H1 (cell line): ENCODE data around the gene EXD3.
"Not testable (repeated sequence)": the region's sequence is repeated elsewhere in the genome, so short reads cannot be mapped to it uniquely, and the experiment has no call there.

Source experiments
- BACH1 ChIP-seq: IDR thresholded peaks from 2 replicates; pipeline ENCODE4 v1.6.1; 2012; ENCODE audit warnings: low read length, improper control_type of control experiment
- FOSL1 ChIP-seq: IDR thresholded peaks from 2 replicates; pipeline ENCODE4 v1.6.1; 2011; ENCODE audit warnings: mild to moderate bottlenecking, low read depth, low read length, moderate library complexity; ENCODE audit not compliant: insufficient read depth
- KDM1A ChIP-seq: fragments of 200-600, 300-600 bp; sonication (generic); IDR thresholded peaks from 2 replicates; pipeline ENCODE4 v1.7.1; 2016; ENCODE audit warnings: mild to moderate bottlenecking, low read length, borderline replicate concordance
- POLR2A ChIP-seq, 2 experiments: IDR thresholded peaks; 1 replicate in 1 of 2; 2 replicates in 1 of 2; pipeline ENCODE4 v1.6.1; 2011; ENCODE audit warnings: low read depth in 2 of 2, low read length in 2 of 2, mild to moderate bottlenecking in 2 of 2; ENCODE audit errors: control extremely low read depth in 1 of 2
- POLR2AphosphoS5 ChIP-seq: IDR thresholded peaks from 2 replicates; pipeline ENCODE4 v1.6.1; 2011; ENCODE audit warnings: low read depth, low read length
- RBBP5 ChIP-seq: IDR thresholded peaks from 2 replicates; pipeline ENCODE4 v1.7.1; 2012; ENCODE audit warnings: low read depth, mild to moderate bottlenecking, inconsistent platforms, low read length, moderate library complexity, borderline replicate concordance
- RNF2 ChIP-seq: fragments of 200-900, 300-1000 bp; sonication (generic); IDR thresholded peaks from 2 replicates; pipeline ENCODE4 v1.7.1; 2016; ENCODE audit warnings: borderline replicate concordance, low read depth, mild to moderate bottlenecking, antibody characterized with exemption, low read length; ENCODE audit not compliant: poor library complexity, severe bottlenecking; ENCODE audit errors: missing control alignments
- SIRT6 ChIP-seq: IDR thresholded peaks from one replicate; pipeline ENCODE4 v1.7.1; 2012; ENCODE audit warnings: low read length, inconsistent platforms
- TBP ChIP-seq: IDR thresholded peaks from 2 replicates; pipeline ENCODE4 v1.6.1; 2011; ENCODE audit warnings: low read depth, low read length, improper control_type of control experiment
- YY1 ChIP-seq: IDR thresholded peaks from 2 replicates; pipeline ENCODE4 v1.6.1; 2011; ENCODE audit warnings: low read depth, mild to moderate bottlenecking, low read length
- TF ChIP-seq, protein P1 (sequence below), 3 experiments: IDR thresholded peaks; 1 replicate in 2 of 3; 2 replicates in 1 of 3; pipeline versions ENCODE4 v1.5.1 to v1.6.1; 2011; ENCODE audit warnings: low read length in 3 of 3, mild to moderate bottlenecking in 3 of 3, inconsistent platforms in 2 of 3, low read depth in 1 of 3, moderate library complexity in 1 of 3; ENCODE audit not compliant: insufficient read depth in 1 of 3; ENCODE audit errors: control extremely low read depth in 1 of 3
- TF ChIP-seq, protein P2 (sequence below): IDR thresholded peaks from 2 replicates; pipeline ENCODE4 v1.6.1; 2012; ENCODE audit warnings: inconsistent platforms

DNA sequence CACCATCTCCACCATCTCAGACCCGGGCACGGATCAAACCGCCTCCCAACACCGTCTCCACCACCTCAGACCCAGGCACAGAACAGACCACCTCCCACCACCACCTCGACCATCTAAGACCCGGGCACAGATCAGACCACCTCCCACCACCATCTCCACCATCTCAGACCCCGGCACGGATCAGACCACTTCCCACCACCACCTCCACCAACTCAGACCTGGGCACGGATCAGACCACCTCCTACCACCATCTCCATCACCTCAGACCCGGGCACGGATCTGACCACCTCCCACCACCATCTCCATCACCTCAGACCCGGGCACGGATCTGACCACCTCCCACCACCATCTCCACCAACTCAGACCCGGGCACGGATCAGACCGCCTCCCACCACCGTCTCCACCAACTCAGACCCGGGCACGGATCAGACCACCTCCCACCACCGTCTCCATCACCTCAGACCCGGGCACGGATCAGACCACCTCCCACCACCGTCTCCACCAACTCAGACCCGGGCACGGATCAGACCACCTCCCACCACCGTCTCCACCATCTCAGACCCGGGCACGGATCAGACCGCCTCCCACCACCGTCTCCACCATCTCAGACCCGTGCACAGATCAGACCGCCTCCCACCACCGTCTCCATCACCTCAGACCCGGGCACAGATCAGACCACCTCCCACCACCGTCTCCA, 43.6 kb upstream of the EXD3 start:
- TF ChIP-seq, protein P1, sequence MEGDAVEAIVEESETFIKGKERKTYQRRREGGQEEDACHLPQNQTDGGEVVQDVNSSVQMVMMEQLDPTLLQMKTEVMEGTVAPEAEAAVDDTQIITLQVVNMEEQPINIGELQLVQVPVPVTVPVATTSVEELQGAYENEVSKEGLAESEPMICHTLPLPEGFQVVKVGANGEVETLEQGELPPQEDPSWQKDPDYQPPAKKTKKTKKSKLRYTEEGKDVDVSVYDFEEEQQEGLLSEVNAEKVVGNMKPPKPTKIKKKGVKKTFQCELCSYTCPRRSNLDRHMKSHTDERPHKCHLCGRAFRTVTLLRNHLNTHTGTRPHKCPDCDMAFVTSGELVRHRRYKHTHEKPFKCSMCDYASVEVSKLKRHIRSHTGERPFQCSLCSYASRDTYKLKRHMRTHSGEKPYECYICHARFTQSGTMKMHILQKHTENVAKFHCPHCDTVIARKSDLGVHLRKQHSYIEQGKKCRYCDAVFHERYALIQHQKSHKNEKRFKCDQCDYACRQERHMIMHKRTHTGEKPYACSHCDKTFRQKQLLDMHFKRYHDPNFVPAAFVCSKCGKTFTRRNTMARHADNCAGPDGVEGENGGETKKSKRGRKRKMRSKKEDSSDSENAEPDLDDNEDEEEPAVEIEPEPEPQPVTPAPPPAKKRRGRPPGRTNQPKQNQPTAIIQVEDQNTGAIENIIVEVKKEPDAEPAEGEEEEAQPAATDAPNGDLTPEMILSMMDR (IDR thresholded peaks at IDR 0.05; ENCODE audit: control extremely low read depth in 1 of 3, insufficient read depth in 1 of 3, low read depth in 1 of 3, low read length in 3 of 3) = not testable (repeated sequence)
- TF ChIP-seq FOSL1; POLR2A (IDR thresholded peaks at IDR 0.05; ENCODE audit: control extremely low read depth in 1 of 2, low read depth in 2 of 2, low read length in 2 of 2); YY1; KDM1A; BACH1; TBP; POLR2AphosphoS5; RNF2; RBBP5; SIRT6: not testable (repeated sequence)
- TF ChIP-seq, protein P2, sequence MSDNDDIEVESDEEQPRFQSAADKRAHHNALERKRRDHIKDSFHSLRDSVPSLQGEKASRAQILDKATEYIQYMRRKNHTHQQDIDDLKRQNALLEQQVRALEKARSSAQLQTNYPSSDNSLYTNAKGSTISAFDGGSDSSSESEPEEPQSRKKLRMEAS = not testable (repeated sequence)
